ENCODE data around the gene CDH13.

The CDH13 gene

GRCh38 chr16:82653550-82654511 lies 27.1 kb downstream of the CDH13 start:
- peak; percentile 36 for DNase-seq

- DNase-seq = peak; percentile 76
These were observed 28.4 kb downstream of the CDH13 start for GRCh38 chr16:82655072-82655714.

- no peak for DNase-seq
These were observed 29.1 kb downstream of the CDH13 start for GRCh38 chr16:82655720-82656490.

GRCh38 chr16:82657239-82657638 lies 30.5 kb downstream of the CDH13 start:
- DNase-seq = no peak

- DNase-seq = no peak
These were observed 31.0 kb downstream of the CDH13 start for GRCh38 chr16:82657786-82658185.

GRCh38 chr16:82658796-82659195 lies 32.0 kb downstream of the CDH13 start:
- no peak for DNase-seq

GRCh38 chr16:82660075-82660645 lies 33.4 kb downstream of the CDH13 start:
- DNase-seq = peak; percentile 15

- no peak for DNase-seq
These were observed 34.2 kb downstream of the CDH13 start for GRCh38 chr16:82660966-82661365.

GRCh38 chr16:82664181-82664580 lies 37.4 kb downstream of the CDH13 start:
- no peak for DNase-seq

GRCh38 chr16:82665025-82665424 lies 38.3 kb downstream of the CDH13 start:
- DNase-seq = no peak

GRCh38 chr16:82667437-82667836 lies 40.7 kb downstream of the CDH13 start:
- DNase-seq = no peak

GRCh38 chr16:82668094-82668493 lies 41.3 kb downstream of the CDH13 start:
- no peak for DNase-seq

GRCh38 chr16:82671741-82672140 lies 45.0 kb downstream of the CDH13 start:
- peak; percentile 49 for DNase-seq

GRCh38 chr16:82672676-82673075 lies 45.9 kb downstream of the CDH13 start:
- DNase-seq = no peak

- DNase-seq = no peak
These were observed 48.5 kb downstream of the CDH13 start for GRCh38 chr16:82675300-82675699.

GRCh38 chr16:82681592-82681991 lies 54.8 kb downstream of the CDH13 start:
- no peak for DNase-seq

- DNase-seq = no peak
These were observed 56.0 kb downstream of the CDH13 start for GRCh38 chr16:82682767-82683166.

- no peak for DNase-seq
These were observed 57.5 kb downstream of the CDH13 start for GRCh38 chr16:82684256-82684655.

- no peak for DNase-seq
These were observed 58.8 kb downstream of the CDH13 start for GRCh38 chr16:82685526-82685925.

- no peak for DNase-seq
These were observed 67.6 kb downstream of the CDH13 start for GRCh38 chr16:82694239-82694874.

- DNase-seq = no peak
These were observed 69.0 kb downstream of the CDH13 start for GRCh38 chr16:82695806-82696205.

- no peak for DNase-seq
These were observed 72.5 kb downstream of the CDH13 start for GRCh38 chr16:82699260-82699659.

Data from CD4-positive, alpha-beta T cell treated with Interleukin-6 for 4 hours (primary cell).